Vagina (tissue), 2 donors: ENCODE data around the gene CD83. TPM values are rescaled to one million over a fixed set of nuclear protein-coding genes. Genes with fewer than 3 reads are reported as not detected.
A peak's percentile ranks its signal among the peaks of the same experiment; 100 is the strongest.

ENCODE experiments used
- DNase-seq, 2 donors: peaks; one replicate each; pipeline ENCODE4 v3.0.0-alpha.2; 2017; ENCODE audit errors: extremely low spot score in 2 of 2
- H3K27ac ChIP-seq: fragments of 200-600 bp; sonication (generic); one replicate; pipeline ENCODE4 v1.5.1; 2019
- H3K27me3 ChIP-seq: fragments of 200-600 bp; sonication (generic); one replicate; pipeline ENCODE4 v1.5.1; 2019
- H3K36me3 ChIP-seq, 2 donors: fragments of 200-600 bp; sonication (generic); one replicate each; pipeline ENCODE4 v1.5.1; 2017 to 2019
- H3K4me1 ChIP-seq: fragments of 200-600 bp; sonication (generic); one replicate; pipeline ENCODE4 v1.5.1; 2019
- H3K4me3 ChIP-seq, 2 donors: fragments of 200-600 bp; sonication (generic); 1 replicate in 1 of 2; 2 replicates in 1 of 2; pipeline ENCODE4 v1.5.1; 2016 to 2019
- H3K9me3 ChIP-seq: fragments of 200-600 bp; sonication (generic); one replicate; pipeline ENCODE4 v1.5.1; 2019
- POLR2A ChIP-seq, 2 donors: fragments of 450-650 bp; IDR thresholded peaks; one replicate each; pipeline ENCODE4 v1.6.1; 2017; ENCODE audit warnings: antibody characterized with exemption in 2 of 2, mild to moderate bottlenecking in 2 of 2, moderate library complexity in 2 of 2
- POLR2AphosphoS5 ChIP-seq, 2 donors: sonication (generic); formaldehyde crosslinking; IDR thresholded peaks; one replicate each; pipeline ENCODE4 v1.9.0; 2017; ENCODE audit warnings: antibody characterized with exemption in 2 of 2, mild to moderate bottlenecking in 2 of 2, low read depth in 1 of 2; ENCODE audit not compliant: insufficient read depth in 1 of 2
- intact Hi-C: fragments of 100-400 bp; cut with DNase I; formaldehyde crosslinking; loops from one replicate; pipeline ENCODE4 v1.15.1; 2023
- total RNA-seq: library from RNA; depleted of rRNA; stranded (reverse); fragments of >200 nt; gene quantifications from one replicate; pipeline ENCODE4 v1.2.3, GENCODE V29; 2016
- TF ChIP-seq, protein P1 (sequence below), 3 experiments: fragments of 450-650 bp in 2 of 3; fragments of 200-600 bp in 1 of 3; sonication (generic) in 1 of 3; IDR thresholded peaks; one replicate each; pipeline ENCODE4 v1.5.1; 2017 to 2019; ENCODE audit warnings: antibody characterized with exemption in 3 of 3, mild to moderate bottlenecking in 2 of 3, moderate library complexity in 2 of 3

Gene CD83
- total RNA-seq, 1 donor from 2014 or later = 26.0 TPM

DNA sequence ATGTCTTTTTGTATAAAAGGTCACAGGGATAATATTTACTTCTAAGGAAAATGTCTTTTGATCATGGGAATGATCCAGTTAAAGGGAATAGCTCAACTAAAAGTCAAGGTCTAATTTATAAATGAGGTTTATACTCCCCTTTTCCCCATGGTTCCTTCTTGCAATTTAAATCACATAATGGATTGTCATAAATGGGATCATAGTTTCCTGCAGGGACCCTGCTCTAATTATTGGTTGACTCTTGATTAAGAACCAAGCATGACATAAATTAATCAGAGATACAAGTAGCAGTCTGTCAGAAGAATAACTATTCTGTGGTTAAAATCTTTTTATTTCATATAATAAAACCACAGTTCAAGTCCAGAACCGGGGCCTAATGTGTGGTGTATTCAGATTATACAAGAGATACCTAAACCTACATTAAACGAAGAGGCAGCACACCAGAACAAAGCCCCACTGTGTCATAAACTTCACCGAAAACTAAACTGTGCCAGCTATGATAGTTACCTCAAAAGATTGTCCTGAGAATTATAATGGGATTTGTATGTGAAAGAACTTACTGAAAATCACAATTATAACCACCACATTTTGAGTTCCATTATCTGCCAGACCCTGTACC lies 43.0 kb upstream of the CD83 start:
- TF ChIP-seq POLR2AphosphoS5 (IDR thresholded peaks at IDR 0.05; ENCODE audit: insufficient read depth in 1 of 2, low read depth in 1 of 2) (no peak), POLR2A (IDR thresholded peaks at IDR 0.05) (no peak)
- TF ChIP-seq, protein P1, sequence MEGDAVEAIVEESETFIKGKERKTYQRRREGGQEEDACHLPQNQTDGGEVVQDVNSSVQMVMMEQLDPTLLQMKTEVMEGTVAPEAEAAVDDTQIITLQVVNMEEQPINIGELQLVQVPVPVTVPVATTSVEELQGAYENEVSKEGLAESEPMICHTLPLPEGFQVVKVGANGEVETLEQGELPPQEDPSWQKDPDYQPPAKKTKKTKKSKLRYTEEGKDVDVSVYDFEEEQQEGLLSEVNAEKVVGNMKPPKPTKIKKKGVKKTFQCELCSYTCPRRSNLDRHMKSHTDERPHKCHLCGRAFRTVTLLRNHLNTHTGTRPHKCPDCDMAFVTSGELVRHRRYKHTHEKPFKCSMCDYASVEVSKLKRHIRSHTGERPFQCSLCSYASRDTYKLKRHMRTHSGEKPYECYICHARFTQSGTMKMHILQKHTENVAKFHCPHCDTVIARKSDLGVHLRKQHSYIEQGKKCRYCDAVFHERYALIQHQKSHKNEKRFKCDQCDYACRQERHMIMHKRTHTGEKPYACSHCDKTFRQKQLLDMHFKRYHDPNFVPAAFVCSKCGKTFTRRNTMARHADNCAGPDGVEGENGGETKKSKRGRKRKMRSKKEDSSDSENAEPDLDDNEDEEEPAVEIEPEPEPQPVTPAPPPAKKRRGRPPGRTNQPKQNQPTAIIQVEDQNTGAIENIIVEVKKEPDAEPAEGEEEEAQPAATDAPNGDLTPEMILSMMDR (IDR thresholded peaks at IDR 0.05) = no peak
- peak overlapping the region; percentile 77 for H3K27ac ChIP-seq
- no peaks in the 10 kb centered on the region for H3K36me3 ChIP-seq
- H3K9me3 ChIP-seq = no peaks in the 10 kb centered on the region
- DNase-seq = no peak
- intact Hi-C loops = no loop called here
- no peaks in the 10 kb centered on the region for H3K27me3 ChIP-seq
- H3K4me3 ChIP-seq = peak overlapping the region; percentile 37
- H3K4me1 ChIP-seq = peaks cover 8% of the 10 kb centered on the region

- no peaks in the 10 kb centered on the region for H3K9me3 ChIP-seq
- H3K27ac ChIP-seq = peak overlapping the region; percentile 77
- no peak for TF ChIP-seq POLR2A (IDR thresholded peaks at IDR 0.05)
- TF ChIP-seq POLR2AphosphoS5 (IDR thresholded peaks at IDR 0.05; ENCODE audit: insufficient read depth in 1 of 2, low read depth in 1 of 2) = peak in 1 of 2 donors; percentile 65
- TF ChIP-seq, protein P1 (IDR thresholded peaks at IDR 0.05) = no peak
- H3K27me3 ChIP-seq = no peaks in the 10 kb centered on the region
- DNase-seq = no peak
- no peaks in the 10 kb centered on the region for H3K36me3 ChIP-seq
- intact Hi-C loops = no loop called here
- H3K4me1 ChIP-seq = peaks cover 8% of the 10 kb centered on the region
- H3K4me3 ChIP-seq = peak overlapping the region; percentile 37
Observed at GRCh38 chr6:14075095-14075503, 42.5 kb upstream of the CD83 start.

- no peaks in the 10 kb centered on the region for H3K27me3 ChIP-seq
- intact Hi-C loops = no loop called here
Observed at GRCh38 chr6:14077193-14077867, 40.2 kb upstream of the CD83 start.

GRCh38 chr6:14079433-14079832 lies 38.1 kb upstream of the CD83 start:
- Histone ChIP-seq H3K27me3 (no peaks in the 10 kb centered on the region), H3K9me3 (no peaks in the 10 kb centered on the region), H3K4me1 (peaks cover 8% of the 10 kb centered on the region), H3K36me3 (no peaks in the 10 kb centered on the region), H3K4me3 (no peak overlapping the region), H3K27ac (no peak overlapping the region)
- no peak for DNase-seq
- TF ChIP-seq POLR2A (IDR thresholded peaks at IDR 0.05) (no peak), POLR2AphosphoS5 (IDR thresholded peaks at IDR 0.05; ENCODE audit: insufficient read depth in 1 of 2, low read depth in 1 of 2) (no peak)
- TF ChIP-seq, protein P1 (IDR thresholded peaks at IDR 0.05) = no peak
- intact Hi-C loops = no loop called here

More at GRCh38 chr6:14077193-14077867, 40.2 kb upstream of the CD83 start:
- peaks cover 8% of the 10 kb centered on the region for H3K4me1 ChIP-seq
- H3K36me3 ChIP-seq = no peaks in the 10 kb centered on the region
- H3K9me3 ChIP-seq = no peaks in the 10 kb centered on the region
- TF ChIP-seq, protein P1 (IDR thresholded peaks at IDR 0.05) = no peak
- TF ChIP-seq POLR2AphosphoS5 (IDR thresholded peaks at IDR 0.05; ENCODE audit: insufficient read depth in 1 of 2, low read depth in 1 of 2) (no peak), POLR2A (IDR thresholded peaks at IDR 0.05) (no peak)
- H3K27ac ChIP-seq = no peak overlapping the region
- DNase-seq = no peak
- no peak overlapping the region for H3K4me3 ChIP-seq

DNA sequence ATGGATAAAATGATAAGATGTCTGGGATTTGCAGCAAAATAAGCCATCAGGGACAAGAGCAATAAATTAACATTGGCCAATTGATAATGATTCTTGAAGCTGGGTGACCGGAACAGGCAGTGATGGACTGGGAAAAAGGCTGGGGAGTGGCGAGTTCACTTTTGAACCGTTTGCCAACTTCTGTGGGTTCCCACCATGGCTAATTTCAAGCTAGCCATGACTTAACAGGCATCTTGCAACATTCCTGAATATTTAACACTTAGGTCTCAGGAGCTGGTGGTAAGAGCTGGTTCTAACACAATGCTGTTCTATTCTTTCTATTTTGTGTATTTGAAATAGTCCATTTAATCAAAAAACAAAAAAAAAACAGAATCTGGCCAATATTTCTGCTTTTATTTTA lies 37.6 kb upstream of the CD83 start:
- no peak for DNase-seq
- H3K27me3 ChIP-seq = no peaks in the 10 kb centered on the region
- intact Hi-C loops = no loop called here
- H3K27ac ChIP-seq = no peak overlapping the region
- peaks cover 8% of the 10 kb centered on the region for H3K4me1 ChIP-seq
- H3K36me3 ChIP-seq = no peaks in the 10 kb centered on the region
- TF ChIP-seq, protein P1 (IDR thresholded peaks at IDR 0.05) = no peak
- no peak for TF ChIP-seq POLR2A (IDR thresholded peaks at IDR 0.05)
- TF ChIP-seq POLR2AphosphoS5 (IDR thresholded peaks at IDR 0.05; ENCODE audit: insufficient read depth in 1 of 2, low read depth in 1 of 2) = no peak
- no peak overlapping the region for H3K4me3 ChIP-seq
- no peaks in the 10 kb centered on the region for H3K9me3 ChIP-seq
